A549 (cell line): ENCODE results near the gene TUBA8.
"Not testable (repeated sequence)": the region's sequence is repeated elsewhere in the genome, so short reads cannot be mapped to it uniquely, and the experiment has no call there.

Source experiments
- CBX2 ChIP-seq: fragments of 200-600 bp; sonication (generic); IDR thresholded peaks from 2 replicates; pipeline ENCODE4 v1.6.1; 2016; ENCODE audit warnings: low read depth, mild to moderate bottlenecking, borderline replicate concordance
- CTCF ChIP-seq: fragments of >200 bp; sonication (Bioruptor Twin); formaldehyde crosslinking; IDR thresholded peaks from 3 replicates; pipeline ENCODE4 v1.5.1; 2016
- ELK1 ChIP-seq: fragments of 150-350 bp; IDR thresholded peaks from 2 replicates; pipeline ENCODE4 v1.6.1; 2014; ENCODE audit warnings: low read depth, mild to moderate bottlenecking, low read length
- EP300 ChIP-seq, 2 experiments: fragments of >200 bp; sonication (Bioruptor Twin); formaldehyde crosslinking; IDR thresholded peaks; 2 replicates in 1 of 2; 3 replicates in 1 of 2; pipeline ENCODE4 v1.6.1; 2016 to 2017
- HDAC2 ChIP-seq: fragments of 200-600 bp; sonication (generic); IDR thresholded peaks from 2 replicates; pipeline ENCODE4 v1.6.1; 2016
- MAX ChIP-seq: IDR thresholded peaks from 2 replicates; pipeline ENCODE4 v1.6.1; 2012
- REST ChIP-seq: fragments of 200-600 bp; sonication (generic); IDR thresholded peaks from 2 replicates; pipeline ENCODE4 v1.6.1; 2016; ENCODE audit warnings: antibody characterized with exemption, mild to moderate bottlenecking, moderate library complexity
- ZNF302 ChIP-seq: fragments of 250-450 bp; sonication (Bioruptor Pico); IDR thresholded peaks from 2 replicates; pipeline ENCODE4 v1.9.0; 2021; ENCODE audit warnings: inconsistent platforms, mild to moderate bottlenecking, moderate library complexity

- not testable (repeated sequence) for TF ChIP-seq CTCF; MAX; HDAC2; ELK1; CBX2; ZNF302; EP300 (IDR thresholded peaks at IDR 0.05); REST
Measured at GRCh38 chr22:18172203-18172602, 61.6 kb downstream of the TUBA8 start.
